Measurements from ENCODE around the gene EXOC6B.
"Not testable (repeated sequence)": the region's sequence is repeated elsewhere in the genome, so short reads cannot be mapped to it uniquely, and the experiment has no call there.

Gene EXOC6B

DNA sequence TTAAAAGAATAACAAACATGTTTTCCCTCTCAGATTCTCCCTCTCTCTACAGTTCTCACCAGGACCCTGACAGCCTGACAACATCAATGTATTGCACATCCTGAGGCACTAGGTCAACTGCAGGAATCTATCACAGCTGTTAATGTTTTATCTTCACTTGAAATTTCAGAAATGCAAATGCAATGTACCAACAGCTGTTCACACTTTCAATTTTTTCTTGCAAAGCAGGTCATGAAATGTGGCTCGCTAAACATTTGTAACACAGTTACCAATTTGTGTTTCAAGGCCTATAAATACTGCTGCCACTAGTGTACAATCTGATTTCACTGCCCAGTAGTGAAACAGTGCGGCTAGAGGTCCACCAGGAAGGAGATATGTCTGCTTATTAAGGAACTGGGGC, 147.8 kb downstream of the EXOC6B start:
- no peak for DNase-seq (ENCODE audit: low spot score)

DNA sequence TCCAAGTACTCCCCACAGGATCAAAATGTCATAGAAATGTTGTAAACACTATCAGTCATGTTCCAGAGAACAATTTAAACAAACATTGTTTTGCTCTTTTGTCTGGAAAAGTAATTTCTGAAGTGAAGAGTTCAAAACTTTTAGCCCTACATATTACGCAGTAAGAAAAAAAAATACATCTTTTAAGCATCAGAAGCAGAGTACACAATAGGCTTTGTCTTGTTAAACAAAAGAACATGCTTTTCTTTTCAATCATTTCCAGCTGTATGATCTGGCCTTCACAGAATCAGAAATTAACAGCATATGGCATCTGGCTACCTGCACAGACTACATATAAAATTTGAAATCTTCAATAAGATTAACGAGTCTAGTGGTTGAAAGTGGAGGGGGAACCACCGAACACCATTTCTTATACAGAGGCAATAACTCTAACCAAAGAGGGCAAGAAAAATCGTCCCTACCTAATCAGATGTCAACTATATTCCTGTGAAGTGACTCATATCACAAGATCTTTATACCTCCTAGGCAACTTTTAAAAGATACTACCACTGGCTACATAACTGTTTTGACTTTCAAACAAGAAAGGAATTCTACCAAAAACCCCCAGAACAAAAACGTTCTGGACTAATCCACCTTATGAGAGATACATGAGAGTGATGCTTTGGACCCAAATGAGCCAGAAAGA, 149.3 kb downstream of the EXOC6B start:
- no peak for DNase-seq (ENCODE audit: low spot score)

DNA sequence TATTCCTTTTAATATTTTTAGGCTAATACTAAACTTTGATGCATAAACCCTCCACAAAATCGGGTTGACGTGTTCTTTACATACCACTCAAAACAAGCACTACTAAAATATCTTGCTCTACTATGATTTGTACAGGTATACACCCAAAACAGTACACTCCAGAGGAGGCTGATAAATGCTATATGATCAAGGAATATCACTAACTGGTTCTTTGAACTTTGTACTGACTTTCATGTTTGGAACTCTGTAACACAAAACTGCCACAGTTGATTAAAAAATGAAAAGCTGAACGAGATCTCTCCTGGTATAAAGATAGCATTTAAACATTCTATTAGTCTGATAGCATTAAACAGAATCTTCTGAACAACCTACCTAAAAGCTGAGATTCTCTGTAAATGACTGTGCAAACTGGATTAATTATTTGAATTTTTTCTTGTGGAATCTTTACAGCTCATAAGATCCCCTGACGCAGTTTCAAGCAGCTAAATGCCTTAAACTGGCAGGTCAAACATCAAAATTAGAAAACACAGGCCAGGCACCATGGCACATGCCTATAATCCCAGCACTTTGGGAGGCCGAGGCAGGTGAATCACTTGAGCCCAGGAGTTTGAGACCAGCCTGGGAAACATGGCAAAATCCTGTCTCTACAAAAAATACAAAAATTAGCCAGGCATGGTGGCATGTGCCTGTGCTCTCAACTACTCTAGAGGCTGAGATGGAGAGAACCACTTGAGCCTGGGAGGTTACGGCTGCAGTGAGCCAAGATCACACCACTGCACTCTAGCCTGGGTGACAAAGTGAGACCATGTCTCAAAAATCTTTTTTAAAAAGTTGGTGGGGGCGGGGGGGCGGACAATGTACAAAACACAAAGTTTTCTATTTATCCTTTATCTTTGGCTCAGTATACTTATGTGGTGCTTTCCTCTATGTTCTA, 150.6 kb downstream of the EXOC6B start:
- DNase-seq (ENCODE audit: low spot score) = no peak

DNA sequence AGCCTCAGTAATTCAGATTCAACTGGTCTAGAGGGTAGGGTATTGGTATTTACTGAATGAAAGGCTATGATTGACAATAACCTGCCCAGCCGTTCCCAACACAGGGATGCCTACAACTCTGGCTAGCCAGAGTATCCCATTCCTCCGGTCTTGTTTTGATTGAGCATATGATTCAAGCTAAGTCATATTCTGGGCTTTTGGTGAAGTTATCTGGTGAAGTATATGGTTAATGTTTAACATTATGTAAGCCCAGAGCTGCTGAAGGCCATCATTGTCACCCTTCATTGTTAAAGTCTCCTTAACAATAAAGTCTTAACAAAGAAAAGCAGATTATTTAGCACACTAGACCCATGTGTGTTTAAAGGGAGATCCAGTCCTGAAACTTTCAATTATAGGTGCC, 152.6 kb downstream of the EXOC6B start:
- DNase-seq (ENCODE audit: low spot score) = no peak

DNA sequence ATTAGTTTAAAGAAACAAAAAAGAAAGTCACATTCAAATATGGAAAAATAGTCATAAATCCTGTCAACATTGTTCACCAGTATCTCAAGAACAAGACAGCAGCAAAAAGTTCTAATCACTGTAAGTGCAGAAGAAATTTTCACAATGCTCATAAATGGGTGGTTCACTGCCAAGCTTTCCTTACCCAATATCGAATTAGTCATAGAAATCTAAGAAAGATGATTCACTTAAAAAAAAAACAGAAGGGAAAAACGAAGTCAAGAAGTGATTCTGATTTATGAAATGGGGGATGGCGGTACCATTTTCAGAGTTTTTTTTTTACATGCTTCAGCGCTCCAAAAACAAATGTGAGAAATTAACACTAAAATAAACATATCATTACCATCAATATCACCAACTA, 156.7 kb downstream of the EXOC6B start:
- no peak for DNase-seq (ENCODE audit: low spot score)

DNA sequence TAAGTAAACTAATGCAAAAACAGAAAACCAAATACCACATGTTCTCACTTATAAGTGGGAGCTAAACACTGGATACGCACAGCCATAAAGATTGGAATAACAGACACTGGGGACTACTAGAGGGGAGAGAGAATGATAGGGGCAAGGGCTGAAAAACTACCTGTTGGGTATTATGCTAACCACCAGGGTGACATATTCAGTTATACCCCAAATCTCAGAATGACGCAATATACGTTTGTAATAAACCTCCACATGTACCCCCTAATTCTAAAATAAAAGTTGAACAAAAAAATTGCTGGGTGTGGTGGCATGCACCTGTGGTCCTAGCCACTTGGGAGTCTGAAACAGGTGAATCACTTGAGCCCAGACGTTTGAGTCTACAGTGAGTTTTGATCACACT, 157.2 kb downstream of the EXOC6B start:
- DNase-seq (ENCODE audit: low spot score) = no peak

DNA sequence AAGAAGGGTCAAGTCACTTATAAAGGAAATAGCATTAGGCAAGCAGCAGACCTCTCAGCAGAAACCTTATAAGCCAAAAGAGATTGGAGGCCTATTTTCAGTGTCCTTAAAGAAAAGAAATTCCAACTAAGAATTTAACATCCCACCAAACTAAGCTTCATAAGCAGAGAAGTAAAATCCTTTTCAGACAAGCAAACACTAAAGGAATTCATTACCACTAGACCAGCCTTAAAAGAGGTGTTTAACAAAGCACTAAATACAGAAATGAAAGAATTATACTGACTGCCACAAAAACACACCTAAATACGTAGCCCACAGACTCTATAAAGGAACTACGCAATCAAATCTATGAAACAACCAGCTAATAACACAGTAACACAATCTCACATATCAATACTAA, 160.4 kb downstream of the EXOC6B start:
- no peak for DNase-seq (ENCODE audit: low spot score)

DNA sequence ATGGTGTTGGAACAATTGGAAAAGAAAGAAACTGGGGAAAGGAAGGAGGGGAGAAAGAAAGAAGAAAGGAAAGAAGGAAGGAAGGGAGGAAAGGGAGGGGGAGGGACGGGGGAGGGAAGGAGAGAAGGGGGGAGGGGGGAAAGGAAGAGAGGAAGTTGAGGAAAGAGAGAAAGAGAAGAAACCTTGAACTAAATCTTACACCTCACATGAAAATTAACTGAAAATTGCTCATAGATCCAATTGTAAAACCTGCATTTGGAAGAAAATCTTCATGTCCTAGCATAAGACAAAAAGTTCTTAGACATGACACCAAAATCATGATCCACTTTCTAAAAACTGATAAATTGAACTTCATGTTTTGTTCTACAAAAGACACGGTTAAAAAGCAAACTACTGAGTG, 163.8 kb downstream of the EXOC6B start:
- DNase-seq (ENCODE audit: low spot score) = no peak

DNA sequence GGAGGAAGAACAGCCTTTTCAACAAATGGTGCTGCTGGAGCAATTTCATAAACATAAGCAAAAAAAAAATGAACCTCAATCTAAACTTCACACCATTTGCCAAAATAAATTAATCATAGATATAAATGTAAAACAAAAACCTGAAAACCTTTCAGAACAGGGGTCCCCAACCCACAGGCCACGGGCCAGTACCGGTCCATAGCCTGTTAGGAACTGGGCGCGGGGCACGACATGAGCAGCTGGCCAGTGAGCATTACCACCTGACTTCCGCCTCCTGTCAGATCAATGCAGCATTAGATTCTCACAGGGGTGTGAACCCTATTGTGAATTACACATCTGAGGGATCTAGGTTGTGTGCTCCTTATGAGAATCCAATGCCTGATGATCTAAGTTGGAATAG, 176.0 kb downstream of the EXOC6B start:
- DNase-seq (ENCODE audit: low spot score) = no peak

DNA sequence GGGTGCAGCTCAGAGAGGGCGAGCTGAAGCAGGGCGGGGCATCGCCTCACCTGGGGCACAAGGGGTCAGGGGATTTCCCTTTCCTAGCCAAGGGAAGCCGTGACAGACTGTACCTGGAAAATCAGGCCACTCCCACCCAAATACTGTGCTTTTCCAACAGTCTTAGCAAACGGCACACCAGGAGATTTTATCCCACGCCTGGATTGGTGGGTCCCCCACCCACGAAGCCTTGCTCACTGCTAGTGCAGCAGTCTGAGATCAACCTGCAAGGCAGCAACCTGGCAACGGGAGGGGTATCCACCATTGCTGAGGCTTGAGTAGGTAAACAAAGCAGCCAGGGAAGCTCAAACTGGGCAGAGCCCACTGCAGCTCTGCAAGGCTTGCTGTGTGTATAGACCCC, 184.6 kb downstream of the EXOC6B start:
- DNase-seq (ENCODE audit: low spot score) = not testable (repeated sequence)

DNA sequence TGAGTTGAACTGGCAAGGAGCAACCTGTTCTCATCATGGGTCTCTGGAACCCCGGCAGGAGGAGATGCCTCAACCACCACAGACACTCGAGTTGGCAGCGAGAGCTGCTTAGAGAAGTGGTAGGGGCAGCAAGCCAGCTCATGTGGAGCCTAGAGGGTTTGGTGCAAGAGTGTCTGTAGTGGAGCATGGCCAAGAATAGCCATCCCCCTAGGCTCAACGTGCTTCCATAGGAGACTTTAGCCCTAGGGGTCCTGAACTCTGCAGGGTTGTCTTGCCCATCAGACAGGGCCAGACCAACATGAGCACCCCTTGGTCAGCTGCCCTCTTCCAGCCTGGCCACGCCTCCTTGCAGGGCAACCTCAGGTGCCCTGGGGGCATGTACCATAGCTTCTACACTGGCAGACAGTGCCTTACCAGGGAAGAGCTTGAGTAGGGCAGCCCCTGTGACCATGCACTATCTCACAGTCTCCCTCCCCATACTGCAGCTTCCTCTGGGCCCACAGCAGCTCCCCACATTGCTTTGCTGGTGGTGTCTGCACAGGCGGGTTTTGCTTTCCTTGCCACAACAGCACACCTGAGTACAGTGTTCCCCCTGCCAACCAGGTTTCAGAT, 187.1 kb downstream of the EXOC6B start:
- no peak for DNase-seq (ENCODE audit: low spot score)

DNA sequence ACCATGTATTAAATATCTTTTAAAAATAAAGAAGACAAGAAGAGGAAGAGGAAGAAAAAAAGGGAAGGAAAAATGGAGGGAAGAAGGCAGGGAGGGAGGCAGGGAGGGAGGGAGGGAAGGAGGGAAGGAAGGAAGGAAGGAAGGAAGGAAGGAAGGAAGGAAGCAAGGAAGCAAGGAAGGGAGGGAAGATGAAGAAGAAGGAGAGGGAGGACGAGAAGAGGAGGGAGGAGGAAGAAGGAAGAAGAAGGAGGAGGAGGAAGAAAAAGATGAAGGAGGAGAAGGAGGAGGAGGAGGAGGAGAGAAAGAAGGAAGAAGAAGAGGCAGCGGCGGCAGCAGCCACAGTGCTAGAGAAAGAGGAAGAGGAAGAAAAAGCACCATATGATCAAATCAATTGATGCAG, 189.6 kb downstream of the EXOC6B start:
- DNase-seq (ENCODE audit: low spot score) = no peak

DNA sequence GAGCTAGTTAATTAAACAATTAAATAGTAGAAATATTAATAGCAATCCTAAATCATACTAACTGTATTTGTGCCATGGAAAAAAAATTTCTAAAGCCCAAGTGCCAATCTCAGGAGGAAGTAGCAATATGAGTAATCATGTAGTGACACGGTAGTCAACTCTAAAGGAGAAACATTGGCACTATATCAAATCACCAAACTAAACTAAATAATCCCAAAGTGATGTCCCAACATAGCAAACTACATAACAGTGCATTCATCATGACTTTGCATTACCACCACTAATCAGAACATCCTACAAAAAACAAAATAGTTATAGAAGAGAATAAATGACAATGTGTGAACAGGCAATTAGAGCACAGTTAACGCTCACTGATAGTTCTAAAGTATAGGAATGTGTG, 195.1 kb downstream of the EXOC6B start:
- DNase-seq (ENCODE audit: low spot score) = no peak

DNA sequence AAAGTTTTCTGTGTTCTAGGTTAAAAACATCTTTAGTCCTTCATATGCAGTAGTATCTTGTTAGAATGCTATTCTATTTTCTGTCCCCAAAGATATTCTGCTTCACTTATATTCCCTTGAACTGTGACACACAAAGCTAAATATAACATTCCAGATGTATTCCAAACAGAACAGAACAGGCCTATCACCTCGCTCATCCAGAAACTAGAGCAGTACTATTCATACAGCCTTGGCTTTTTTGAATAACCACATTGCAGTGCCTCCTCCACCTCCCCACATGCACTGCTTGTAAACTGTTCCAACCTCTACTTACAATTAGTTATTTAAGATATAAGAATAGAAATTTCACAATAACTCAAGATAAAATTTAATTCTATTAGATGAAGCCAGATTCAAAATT, 196.8 kb downstream of the EXOC6B start:
- DNase-seq (ENCODE audit: low spot score) = no peak

DNA sequence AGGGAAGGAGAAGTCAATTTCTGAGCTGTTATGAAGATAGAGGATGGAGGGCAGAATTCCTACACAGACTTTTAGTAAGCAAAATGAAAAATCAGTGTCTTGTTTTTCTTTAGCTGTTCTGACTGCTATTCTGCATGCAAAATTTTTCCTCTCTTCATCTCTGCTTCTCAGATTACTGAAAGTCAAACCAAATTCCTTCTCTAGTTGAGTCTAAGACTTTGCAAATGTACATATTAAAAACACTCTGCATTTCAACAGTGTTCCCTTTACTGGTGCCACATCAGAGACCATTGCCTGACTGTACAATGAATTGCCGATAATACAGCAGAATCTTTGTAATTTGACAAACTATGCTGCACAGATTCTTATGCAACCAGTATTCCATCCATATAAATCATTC, 198.8 kb downstream of the EXOC6B start:
- DNase-seq (ENCODE audit: low spot score) = no peak

DNA sequence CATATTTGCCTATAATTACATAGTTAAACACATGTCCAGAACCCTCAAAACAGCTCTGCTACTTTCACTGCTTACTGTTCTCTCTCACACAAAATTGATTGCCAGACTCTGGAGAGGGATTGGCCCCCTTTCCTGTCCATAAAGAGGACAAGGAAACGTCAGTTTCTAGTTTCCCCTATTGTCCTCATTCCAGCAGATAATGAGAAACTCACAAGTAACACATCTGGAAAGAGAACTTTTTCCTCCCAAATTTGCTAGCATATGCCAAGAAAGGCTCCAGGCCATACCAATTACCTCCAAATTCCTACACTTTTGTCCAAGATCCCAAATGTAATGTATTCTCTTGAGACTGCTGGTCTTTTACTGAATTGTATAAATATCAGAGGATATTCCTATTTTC, 200.5 kb downstream of the EXOC6B start:
- no peak for DNase-seq (ENCODE audit: low spot score)

DNA sequence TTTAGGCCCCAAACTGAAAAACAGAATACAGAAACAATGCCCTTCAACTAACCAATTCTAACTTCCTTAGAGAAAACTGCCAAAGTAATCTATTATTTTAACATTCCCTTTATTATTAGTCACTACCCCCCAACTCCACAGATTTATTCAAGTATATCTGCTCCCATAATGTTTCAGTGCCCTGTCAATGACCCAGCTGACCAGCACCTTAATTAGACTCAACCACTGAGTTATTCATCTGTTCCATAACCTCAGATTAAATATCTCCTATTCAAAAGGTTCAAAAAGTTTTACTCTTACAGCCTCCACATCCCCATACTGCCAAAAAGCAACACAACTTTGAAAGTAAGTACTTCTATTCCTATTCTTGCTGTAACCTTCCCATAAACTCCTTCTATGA, 202.4 kb downstream of the EXOC6B start:
- DNase-seq (ENCODE audit: low spot score) = no peak

DNA sequence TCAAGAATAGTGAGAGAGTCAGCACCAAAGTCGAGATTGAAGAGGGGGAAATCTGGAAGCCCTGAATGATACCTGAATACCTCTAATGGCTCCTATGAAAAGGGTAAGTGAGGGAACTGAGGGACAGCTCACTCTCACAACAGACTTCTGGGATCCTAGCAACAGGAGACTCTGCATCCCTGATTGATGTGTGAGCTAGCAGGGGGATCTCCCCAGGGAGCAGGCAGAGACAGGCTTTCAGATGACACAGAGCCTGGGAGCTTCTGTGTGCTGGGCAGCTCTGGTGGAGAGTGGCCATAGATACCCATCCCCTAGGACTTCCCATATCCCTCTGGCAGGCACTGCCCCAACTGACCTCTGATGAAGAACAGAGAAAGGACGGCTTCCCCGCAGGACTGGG, 206.2 kb downstream of the EXOC6B start:
- no peak for DNase-seq (ENCODE audit: low spot score)

DNA sequence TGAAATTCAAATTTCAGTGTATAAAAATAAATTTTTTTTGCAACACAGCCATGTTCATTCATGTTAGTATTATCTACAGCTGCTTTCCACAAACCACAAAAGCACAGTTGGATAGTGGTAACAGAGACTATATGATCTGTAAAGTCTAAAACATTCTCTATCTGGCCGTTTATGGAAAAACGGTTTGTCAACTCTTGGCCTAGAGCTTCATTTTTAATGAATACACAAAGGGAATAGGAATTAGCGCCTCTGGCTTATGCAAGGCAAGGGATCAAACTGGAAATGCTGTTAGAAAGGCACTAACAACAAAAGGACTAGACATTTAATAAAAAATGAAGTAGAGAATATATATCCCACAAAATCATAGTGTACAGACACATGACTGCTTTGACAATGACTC, 211.9 kb downstream of the EXOC6B start:
- no peak for DNase-seq (ENCODE audit: low spot score)

DNA sequence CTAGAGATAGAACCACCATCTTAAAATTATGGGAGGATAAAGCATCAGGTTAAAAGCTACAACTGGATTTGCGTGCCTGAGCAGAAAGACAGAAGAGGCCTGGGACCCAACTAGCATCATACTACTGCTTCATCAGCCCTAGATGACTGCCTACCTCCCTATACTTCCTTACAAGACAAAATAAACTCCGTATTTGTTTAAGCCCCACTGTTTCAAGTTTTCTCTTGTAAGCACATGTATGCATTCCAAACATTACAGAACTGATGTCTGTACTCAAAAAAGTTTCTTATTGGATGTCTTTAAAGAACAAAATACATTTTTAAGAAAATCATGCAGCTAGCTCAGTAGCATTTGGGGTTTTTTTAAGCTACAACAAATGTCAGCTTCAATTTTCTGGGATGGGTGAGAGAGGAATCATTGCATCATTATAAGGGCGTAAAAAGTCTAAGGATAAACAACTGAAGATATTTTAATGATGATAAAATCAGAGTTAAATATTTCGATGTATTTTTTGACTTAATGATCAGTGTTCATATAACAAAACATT, 213.1 kb downstream of the EXOC6B start:
- no peak for DNase-seq (ENCODE audit: low spot score)

DNA sequence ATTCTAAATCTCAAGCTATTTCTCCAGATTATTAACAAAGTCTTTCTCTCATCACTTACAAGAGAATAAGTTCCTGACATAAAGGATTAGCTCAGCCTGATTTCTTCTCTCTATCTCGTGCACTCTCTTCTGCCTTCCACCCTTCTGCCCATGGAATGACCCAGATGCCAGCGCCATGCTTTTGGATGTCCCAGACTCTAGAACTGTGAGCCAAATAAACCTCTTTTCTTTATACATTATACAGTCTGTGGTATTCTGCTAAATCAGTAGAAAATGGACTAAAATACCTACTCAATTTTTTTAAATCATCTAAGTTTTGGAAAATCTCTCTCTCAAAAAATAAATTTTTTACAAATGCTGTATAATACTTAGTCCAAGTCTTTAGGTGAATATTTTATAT, 218.6 kb downstream of the EXOC6B start:
- DNase-seq (ENCODE audit: low spot score) = no peak

DNA sequence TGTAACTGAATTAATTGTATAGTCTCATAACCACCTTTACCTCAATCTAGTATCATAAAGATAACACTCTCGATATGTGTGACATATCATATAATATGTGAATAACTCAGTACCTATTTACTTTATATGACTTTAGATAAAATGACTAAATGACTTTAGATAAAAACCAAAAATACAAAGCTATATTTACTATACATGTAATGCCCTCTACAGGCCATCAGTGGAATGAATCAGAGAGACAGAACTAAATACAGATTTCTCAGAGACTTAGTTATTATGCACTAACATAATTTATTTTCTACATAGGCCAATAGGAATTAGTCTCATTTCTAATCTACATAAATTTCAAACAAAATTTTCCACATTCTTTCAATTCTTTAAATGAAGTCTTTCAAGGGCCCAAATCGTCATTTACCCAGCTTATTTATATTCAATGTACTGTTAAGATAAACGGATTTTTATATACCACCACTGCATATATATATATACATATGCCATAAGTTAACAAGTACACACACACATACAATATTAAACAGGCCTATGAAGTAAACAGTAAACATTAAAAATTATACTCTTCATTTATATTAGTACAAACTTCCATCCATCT, 219.9 kb downstream of the EXOC6B start:
- peak; percentile 6 for DNase-seq (ENCODE audit: low spot score)
